SKM-1 treated with dmso at 0.1 percent for 144 hours (cell line): Measurements from ENCODE around the gene ERC1.
"Not testable (repeated sequence)": the region's sequence is repeated elsewhere in the genome, so short reads cannot be mapped to it uniquely, and the experiment has no call there.

Source experiments
- DNase-seq: peaks from one replicate; lab custom pipeline; 2025; ENCODE audit not compliant: unreplicated experiment; lab: John Stamatoyannopoulos, UW

Gene ERC1

GRCh38 chr12:1117371-1117770 lies 126.3 kb downstream of the ERC1 start:
- DNase-seq = no peak

- DNase-seq = no peak
Observed at GRCh38 chr12:1117970-1118563, 127.0 kb downstream of the ERC1 start.

- no peak for DNase-seq
Observed at GRCh38 chr12:1122786-1123185, 131.8 kb downstream of the ERC1 start.

- DNase-seq = no peak
Observed at GRCh38 chr12:1126091-1126490, 135.1 kb downstream of the ERC1 start.

GRCh38 chr12:1127021-1127420 lies 136.0 kb downstream of the ERC1 start:
- no peak for DNase-seq

GRCh38 chr12:1130164-1130563 lies 139.1 kb downstream of the ERC1 start:
- no peak for DNase-seq

GRCh38 chr12:1130571-1130970 lies 139.5 kb downstream of the ERC1 start:
- DNase-seq = no peak

GRCh38 chr12:1131811-1132224 lies 140.8 kb downstream of the ERC1 start:
- DNase-seq = no peak

GRCh38 chr12:1132311-1132710 lies 141.3 kb downstream of the ERC1 start:
- DNase-seq = no peak

- no peak for DNase-seq
Observed at GRCh38 chr12:1138691-1139090, 147.7 kb downstream of the ERC1 start.

GRCh38 chr12:1146758-1147157 lies 155.7 kb downstream of the ERC1 start:
- not testable (repeated sequence) for DNase-seq

GRCh38 chr12:1147821-1148220 lies 156.8 kb downstream of the ERC1 start:
- DNase-seq = no peak

- DNase-seq = no peak
Observed at GRCh38 chr12:1157046-1157445, 166.0 kb downstream of the ERC1 start.

- DNase-seq = no peak
Observed at GRCh38 chr12:1161197-1161596, 170.2 kb downstream of the ERC1 start.

GRCh38 chr12:1162081-1162760 lies 171.2 kb downstream of the ERC1 start:
- no peak for DNase-seq

GRCh38 chr12:1167784-1168183 lies 176.8 kb downstream of the ERC1 start:
- DNase-seq = no peak

GRCh38 chr12:1170411-1170810 lies 179.4 kb downstream of the ERC1 start:
- no peak for DNase-seq

GRCh38 chr12:1171657-1172408 lies 180.8 kb downstream of the ERC1 start:
- no peak for DNase-seq

- no peak for DNase-seq
Observed at GRCh38 chr12:1173781-1174617, 183.0 kb downstream of the ERC1 start.

GRCh38 chr12:1174659-1175058 lies 183.6 kb downstream of the ERC1 start:
- DNase-seq = no peak

GRCh38 chr12:1176191-1176590 lies 185.2 kb downstream of the ERC1 start:
- no peak for DNase-seq
